Fibroblast of skin of left biceps (primary cell): Measurements from ENCODE around the gene PHF23.

Source experiments
- DNase-seq, 2 experiments: peaks; one replicate each; pipeline ENCODE4 v3.0.0-alpha.2; 2013; ENCODE audit warnings: low read depth in 2 of 2

Gene PHF23

GRCh38 chr17:7237761-7238419 is 1.4 kb downstream of the PHF23 start:
- DNase-seq = no peak

- DNase-seq = no peak
These were observed 1.9 kb downstream of the PHF23 start for GRCh38 chr17:7237266-7237760.

- no peak for DNase-seq
These were observed 2.4 kb downstream of the PHF23 start for GRCh38 chr17:7236808-7237207.

GRCh38 chr17:7235693-7236665 is 3.3 kb downstream of the PHF23 start:
- DNase-seq = no peak

- DNase-seq = peak; percentile 83 to 86
These were observed 4.9 kb downstream of the PHF23 start, which contains the start of gene DVL2 for GRCh38 chr17:7234083-7234951. DVL2 (minus strand) TSS chr17:7234517; CDS start chr17:7234262, 255 bp downstream.

- DNase-seq = no peak
These were observed 5.6 kb downstream of the PHF23 start for GRCh38 chr17:7233701-7234082.

GRCh38 chr17:7232114-7232513 is 7.1 kb downstream of the PHF23 start:
- no peak for DNase-seq

GRCh38 chr17:7229504-7229903 is 9.8 kb downstream of the PHF23 start:
- DNase-seq = no peak

- DNase-seq = no peak
These were observed 10.3 kb downstream of the PHF23 start for GRCh38 chr17:7228920-7229319.

- DNase-seq = no peak
These were observed 12.2 kb downstream of the PHF23 start for GRCh38 chr17:7226721-7227710.

- DNase-seq = no peak
These were observed 13.4 kb downstream of the PHF23 start for GRCh38 chr17:7225711-7226331.

GRCh38 chr17:7224661-7225111 is 14.6 kb downstream of the PHF23 start:
- DNase-seq = no peak

GRCh38 chr17:7224110-7224509 is 15.1 kb downstream of the PHF23 start:
- DNase-seq = no peak

GRCh38 chr17:7223375-7223774 is 15.9 kb downstream of the PHF23 start:
- no peak for DNase-seq

- no peak for DNase-seq
These were observed 16.3 kb downstream of the PHF23 start for GRCh38 chr17:7222972-7223292.

- DNase-seq = no peak
These were observed 16.9 kb downstream of the PHF23 start for GRCh38 chr17:7222093-7222971.

GRCh38 chr17:7221278-7222092 is 17.8 kb downstream of the PHF23 start:
- DNase-seq = no peak

GRCh38 chr17:7220593-7221277 is 18.5 kb downstream of the PHF23 start:
- no peak for DNase-seq
